H9 (cell line): Measurements from ENCODE around the gene ITPK1. TPM values are rescaled to one million over a fixed set of nuclear protein-coding genes. Genes with fewer than 3 reads are reported as not detected.
A peak's percentile ranks its signal among the peaks of the same experiment; 100 is the strongest.

ENCODE experiments used
- DNase-seq: peaks from one replicate; pipeline ENCODE4 v3.0.0-alpha.2; 2017
- H2AFZ ChIP-seq: one replicate; pipeline ENCODE4 v1.6.1; 2013; ENCODE audit warnings: mild to moderate bottlenecking, low read length, control low read depth, moderate library complexity
- H2AK5ac ChIP-seq: 2 replicates; pipeline ENCODE4 v1.6.1; 2013; ENCODE audit warnings: low read length, control low read depth, mixed read lengths; ENCODE audit not compliant: insufficient read length
- H2BK120ac ChIP-seq: one replicate; pipeline ENCODE4 v1.6.1; 2013; ENCODE audit warnings: low read depth, mild to moderate bottlenecking, low read length, control low read depth, inconsistent platforms; ENCODE audit not compliant: poor library complexity, severe bottlenecking
- H2BK12ac ChIP-seq: 2 replicates; pipeline ENCODE4 v1.6.1; 2013; ENCODE audit warnings: low read length, control low read depth, mixed read lengths, low read depth; ENCODE audit not compliant: insufficient read length
- H2BK15ac ChIP-seq: 2 replicates; pipeline ENCODE4 v1.6.1; 2013; ENCODE audit warnings: low read depth, low read length, control low read depth
- H2BK20ac ChIP-seq: one replicate; pipeline ENCODE4 v1.6.1; 2013; ENCODE audit warnings: low read depth, mild to moderate bottlenecking, low read length, control low read depth, inconsistent platforms; ENCODE audit not compliant: poor library complexity, severe bottlenecking
- H2BK5ac ChIP-seq: 2 replicates; pipeline ENCODE4 v1.6.1; 2013; ENCODE audit warnings: low read length, control low read depth, mixed read lengths; ENCODE audit not compliant: insufficient read length
- H3K14ac ChIP-seq: 2 replicates; pipeline ENCODE4 v1.6.1; 2013; ENCODE audit warnings: low read length, control low read depth; ENCODE audit not compliant: insufficient read depth
- H3K18ac ChIP-seq: 2 replicates; pipeline ENCODE4 v1.6.1; 2013; ENCODE audit warnings: low read depth, mild to moderate bottlenecking, mixed read lengths, low read length, control low read depth; ENCODE audit not compliant: insufficient read length
- H3K23ac ChIP-seq: 2 replicates; pipeline ENCODE4 v1.6.1; 2013; ENCODE audit warnings: low read length, control low read depth, mixed read lengths, low read depth; ENCODE audit not compliant: insufficient read length
- H3K23me2 ChIP-seq: 2 replicates; pipeline ENCODE4 v1.6.1; 2013; ENCODE audit warnings: low read depth, mild to moderate bottlenecking, mixed read lengths, low read length, control low read depth; ENCODE audit not compliant: insufficient read length, poor library complexity, severe bottlenecking
- H3K27ac ChIP-seq: 2 replicates; pipeline ENCODE4 v1.5.1; 2013; ENCODE audit warnings: low read length, control low read depth, mixed read lengths, low read depth; ENCODE audit not compliant: insufficient read length
- H3K27me3 ChIP-seq: 2 replicates; pipeline ENCODE4 v1.6.1; 2013; ENCODE audit warnings: low read length, control low read depth, inconsistent platforms; ENCODE audit not compliant: insufficient read depth
- H3K4ac ChIP-seq: 2 replicates; pipeline ENCODE4 v1.6.1; 2013; ENCODE audit warnings: low read depth, mild to moderate bottlenecking, control low read depth, inconsistent platforms, low read length, moderate library complexity
- H3K4me1 ChIP-seq: 2 replicates; pipeline ENCODE4 v1.6.1; 2013; ENCODE audit warnings: low read length, control low read depth, inconsistent platforms; ENCODE audit not compliant: insufficient read depth
- H3K4me2 ChIP-seq: 2 replicates; pipeline ENCODE4 v1.6.1; 2013; ENCODE audit warnings: low read length, control low read depth, mixed read lengths; ENCODE audit not compliant: insufficient read length, insufficient read depth
- H3K56ac ChIP-seq: 2 replicates; pipeline ENCODE4 v1.6.1; 2013; ENCODE audit warnings: low read depth, mild to moderate bottlenecking, mixed read lengths, low read length, control low read depth; ENCODE audit not compliant: insufficient read length
- H3K79me1 ChIP-seq: 2 replicates; pipeline ENCODE4 v1.6.1; 2013; ENCODE audit warnings: low read depth, mild to moderate bottlenecking, moderate library complexity, low read length, control low read depth, inconsistent platforms; ENCODE audit not compliant: insufficient read depth, poor library complexity, severe bottlenecking
- H3K79me2 ChIP-seq: 2 replicates; pipeline ENCODE4 v1.6.1; 2013; ENCODE audit warnings: low read length, control low read depth, inconsistent platforms; ENCODE audit not compliant: insufficient read depth
- H3K9ac ChIP-seq: 2 replicates; pipeline ENCODE4 v1.6.1; 2013; ENCODE audit warnings: low read length, control low read depth, mixed read lengths; ENCODE audit not compliant: insufficient read length; ENCODE audit errors: extremely low read depth
- H3K9me3 ChIP-seq: one replicate; pipeline ENCODE4 v1.6.1; 2013; ENCODE audit warnings: low read depth, low read length, inconsistent platforms; ENCODE audit not compliant: control insufficient read depth
- H3T11ph ChIP-seq: one replicate; pipeline ENCODE4 v1.6.1; 2013; ENCODE audit warnings: mild to moderate bottlenecking, low read length, control low read depth, inconsistent platforms
- H4K20me1 ChIP-seq: one replicate; pipeline ENCODE4 v1.6.1; 2013; ENCODE audit not compliant: control insufficient read depth, insufficient read length, insufficient read depth
- H4K5ac ChIP-seq: 2 replicates; pipeline ENCODE4 v1.6.1; 2013; ENCODE audit warnings: low read depth, mild to moderate bottlenecking, mixed read lengths, low read length, control low read depth; ENCODE audit not compliant: insufficient read length
- H4K8ac ChIP-seq: replicated peaks from 2 replicates; pipeline ENCODE4 v1.6.1; 2013; ENCODE audit warnings: low read length, control low read depth, mixed read lengths, low read depth; ENCODE audit not compliant: insufficient read length
- H4K91ac ChIP-seq: 2 replicates; pipeline ENCODE4 v1.6.1; 2013; ENCODE audit warnings: low read depth, mild to moderate bottlenecking, moderate library complexity, mixed read lengths, low read length, control low read depth; ENCODE audit not compliant: insufficient read length
- H3K27ac Mint-ChIP-seq, 3 experiments: 2 replicates in 2 of 3; 3 replicates in 1 of 3; pipeline ENCODE4 v1.8.0; 2020 to 2021; ENCODE audit warnings: mixed read lengths in 3 of 3, mild to moderate bottlenecking in 1 of 3, moderate library complexity in 1 of 3
- H3K27me3 Mint-ChIP-seq: 2 replicates; pipeline ENCODE4 v1.8.0; 2021; ENCODE audit warnings: low read depth, mild to moderate bottlenecking, moderate library complexity, mixed read lengths
- H3K36me3 Mint-ChIP-seq, 3 experiments: 2 replicates in 2 of 3; 3 replicates in 1 of 3; pipeline ENCODE4 v1.8.0; 2020 to 2021; ENCODE audit warnings: low read depth in 3 of 3, mixed read lengths in 3 of 3; ENCODE audit not compliant: insufficient read depth in 1 of 3
- H3K4me1 Mint-ChIP-seq, 2 experiments: 2 replicates each; pipeline ENCODE4 v1.8.0; 2020; ENCODE audit warnings: mixed read lengths in 2 of 2
- H3K4me3 Mint-ChIP-seq, 2 experiments: 2 replicates in 1 of 2; 3 replicates in 1 of 2; pipeline ENCODE4 v1.8.0; 2020 to 2021; ENCODE audit warnings: mild to moderate bottlenecking in 2 of 2, mixed read lengths in 2 of 2, moderate library complexity in 1 of 2
- H3K9me3 Mint-ChIP-seq, 2 experiments: 2 replicates in 1 of 2; 3 replicates in 1 of 2; pipeline ENCODE4 v1.8.0; 2020; ENCODE audit warnings: mild to moderate bottlenecking in 2 of 2, mixed read lengths in 2 of 2, moderate library complexity in 1 of 2
- WGBS: extraction: QIAGEN DNeasy Blood & Tissue Kit; methylation state at CpG from one replicate; pipeline ENCODE4 v1.1.7; 2013; ENCODE audit warnings: missing lambda C conversion rate, low lambda C conversion rate, mixed read lengths; ENCODE audit not compliant: insufficient read length; ENCODE audit errors: extremely low coverage; 5-methylcytosine and 5-hydroxymethylcytosine counted together
- total RNA-seq: library from RNA; stranded (reverse); gene quantifications from 2 replicates; pipeline ENCODE4 v1.2.1, GENCODE V29; 2021
- TF ChIP-seq, protein P1 (sequence below): fragments of 200-600 bp; sonication (generic); conservative IDR thresholded peaks from 3 replicates; pipeline ENCODE4 v1.8.0; 2021; ENCODE audit warnings: antibody characterized with exemption, mild to moderate bottlenecking

Gene ITPK1
- total RNA-seq, 1 experiment from 2014 or later = 92.7 TPM

GRCh38 chr14:93109572-93110481 is 5.9 kb downstream of the ITPK1 start:
- H3K9me3 Mint-ChIP-seq = no peaks in the 10 kb centered on the region; a peak in 1 of 5 replicates
- H3K56ac ChIP-seq = no peak overlapping the region
- H3K27ac Mint-ChIP-seq = peak overlapping the region; percentile 22 to 46 (median 34); a peak in 3 of 7 replicates
- H3K4ac ChIP-seq = no peak overlapping the region
- H2BK12ac ChIP-seq = no peak overlapping the region
- TF ChIP-seq, protein P1, sequence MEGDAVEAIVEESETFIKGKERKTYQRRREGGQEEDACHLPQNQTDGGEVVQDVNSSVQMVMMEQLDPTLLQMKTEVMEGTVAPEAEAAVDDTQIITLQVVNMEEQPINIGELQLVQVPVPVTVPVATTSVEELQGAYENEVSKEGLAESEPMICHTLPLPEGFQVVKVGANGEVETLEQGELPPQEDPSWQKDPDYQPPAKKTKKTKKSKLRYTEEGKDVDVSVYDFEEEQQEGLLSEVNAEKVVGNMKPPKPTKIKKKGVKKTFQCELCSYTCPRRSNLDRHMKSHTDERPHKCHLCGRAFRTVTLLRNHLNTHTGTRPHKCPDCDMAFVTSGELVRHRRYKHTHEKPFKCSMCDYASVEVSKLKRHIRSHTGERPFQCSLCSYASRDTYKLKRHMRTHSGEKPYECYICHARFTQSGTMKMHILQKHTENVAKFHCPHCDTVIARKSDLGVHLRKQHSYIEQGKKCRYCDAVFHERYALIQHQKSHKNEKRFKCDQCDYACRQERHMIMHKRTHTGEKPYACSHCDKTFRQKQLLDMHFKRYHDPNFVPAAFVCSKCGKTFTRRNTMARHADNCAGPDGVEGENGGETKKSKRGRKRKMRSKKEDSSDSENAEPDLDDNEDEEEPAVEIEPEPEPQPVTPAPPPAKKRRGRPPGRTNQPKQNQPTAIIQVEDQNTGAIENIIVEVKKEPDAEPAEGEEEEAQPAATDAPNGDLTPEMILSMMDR = no peak
- no peak overlapping the region for H3K23ac ChIP-seq
- no peak overlapping the region for H2AFZ ChIP-seq
- no peaks in the 10 kb centered on the region for H3K27me3 ChIP-seq
- H3K9ac ChIP-seq = peak overlapping the region; percentile 36
- H3K36me3 Mint-ChIP-seq = no peaks in the 10 kb centered on the region
- no peak overlapping the region for H3K4me2 ChIP-seq
- no peak overlapping the region for H3K14ac ChIP-seq
- H4K5ac ChIP-seq = no peak overlapping the region
- peaks cover 7% of the 10 kb centered on the region for H3K23me2 ChIP-seq
- no peak overlapping the region for H2BK15ac ChIP-seq
- H3K18ac ChIP-seq = no peak overlapping the region
- no peak overlapping the region for H2AK5ac ChIP-seq
- WGBS = no CpG with 5 or more reads among the region's 14 CpGs
- H4K8ac ChIP-seq = no peak overlapping the region
- peaks cover 41% of the 10 kb centered on the region; the same call in 1 of the 2 replicates for H3K79me2 ChIP-seq
- H3K4me3 Mint-ChIP-seq = peak overlapping the region in 1 of 2 experiments; percentile 19; a peak in 1 of 5 replicates
- no peaks in the 10 kb centered on the region for H4K20me1 ChIP-seq
- no peaks in the 10 kb centered on the region for H3K9me3 ChIP-seq
- peaks cover 6% of the 10 kb centered on the region; the same call in 1 of the 2 replicates for H3K4me1 ChIP-seq
- H4K91ac ChIP-seq = no peak overlapping the region
- no peak overlapping the region for H2BK5ac ChIP-seq
- H3K27ac ChIP-seq = no peak overlapping the region
- H2BK120ac ChIP-seq = no peak overlapping the region
- H3T11ph ChIP-seq = no peak overlapping the region
- H3K79me1 ChIP-seq = peaks cover 12% of the 10 kb centered on the region
- peaks cover 49 to 70% of the 10 kb centered on the region in 2 experiments for H3K4me1 Mint-ChIP-seq
- H2BK20ac ChIP-seq = no peak overlapping the region
- DNase-seq = no peak
- H3K27me3 Mint-ChIP-seq = no peaks in the 10 kb centered on the region
